NCI-H1930 (cell line): ENCODE data around the gene TRIM42.

ENCODE experiments used
- DNase-seq, 2 experiments: peaks; one replicate each; lab custom pipeline; 2025; lab: John Stamatoyannopoulos, UW

TRIM42 gene

GRCh38 chr3:140710711-140711389 is 33.0 kb downstream of the TRIM42 start:
- no peak for DNase-seq

GRCh38 chr3:140711390-140712035 is 33.6 kb downstream of the TRIM42 start:
- DNase-seq, result no peak

- no peak for DNase-seq
Observed at GRCh38 chr3:140712301-140712700, 34.4 kb downstream of the TRIM42 start.

GRCh38 chr3:140715035-140715434 is 37.2 kb downstream of the TRIM42 start:
- no peak for DNase-seq

GRCh38 chr3:140717921-140718320 is 40.1 kb downstream of the TRIM42 start:
- no peak for DNase-seq

- DNase-seq, result no peak
Observed at GRCh38 chr3:140719841-140720614, 42.2 kb downstream of the TRIM42 start.

- DNase-seq, result no peak
Observed at GRCh38 chr3:140723576-140723975, 45.7 kb downstream of the TRIM42 start.

- no peak for DNase-seq
Observed at GRCh38 chr3:140724856-140725812, 47.3 kb downstream of the TRIM42 start.

GRCh38 chr3:140726066-140726465 is 48.2 kb downstream of the TRIM42 start:
- no peak for DNase-seq

GRCh38 chr3:140727886-140728285 is 50.0 kb downstream of the TRIM42 start:
- no peak for DNase-seq

- DNase-seq, result no peak
Observed at GRCh38 chr3:140731440-140732119, 53.7 kb downstream of the TRIM42 start.

GRCh38 chr3:140733623-140734022 is 55.8 kb downstream of the TRIM42 start:
- DNase-seq, result no peak

GRCh38 chr3:140736863-140737460 is 59.1 kb downstream of the TRIM42 start:
- DNase-seq, result peak in 1 of 2 experiments; percentile 43

GRCh38 chr3:140742116-140742515 is 64.3 kb downstream of the TRIM42 start:
- no peak for DNase-seq

- no peak for DNase-seq
Observed at GRCh38 chr3:140748171-140748570, 70.3 kb downstream of the TRIM42 start.

GRCh38 chr3:140748903-140749302 is 71.0 kb downstream of the TRIM42 start:
- DNase-seq, result no peak
